ENCODE results near the gene R3HDM2. TPM values are rescaled to one million over a fixed set of nuclear protein-coding genes. Genes with fewer than 3 reads are reported as not detected.

Gene R3HDM2
- total and polyA plus RNA-seq, 2 of the 13 experiments (the other 11 are each of a cell fraction or from before 2014, with no cell fraction given) = 11.1 to 23.5 TPM

GRCh38 chr12:57434517-57435223, 3.8 kb upstream of the R3HDM2 start, which contains the start of gene INHBC (continued):
- peak in 1 of 2 experiments; percentile 51; a peak in 1 of 4 replicates for TF ChIP-seq EP300 (IDR thresholded peaks at IDR 0.05; ENCODE audit: low read depth in 2 of 2, low read length in 2 of 2)
- no peak for TF ChIP-seq EP300 (CRISPR knock-in tag; IDR thresholded peaks at IDR 0.05; ENCODE audit: borderline replicate concordance)
- TF ChIP-seq ZNF558 (CRISPR knock-in tag; IDR thresholded peaks at IDR 0.05; ENCODE audit: borderline replicate concordance) = no peak
- peak; percentile 40; the same call in 1 of the 2 replicates for TF ChIP-seq ZNF543 (CRISPR knock-in tag; IDR thresholded peaks at IDR 0.05)
- peak; percentile 59 for TF ChIP-seq CEBPG (CRISPR knock-in tag; IDR thresholded peaks at IDR 0.05)
- no peak for TF ChIP-seq CERS6 (CRISPR knock-in tag; IDR thresholded peaks at IDR 0.05)
- no peak for TF ChIP-seq FUBP1 (CRISPR knock-in tag; IDR thresholded peaks at IDR 0.05; ENCODE audit: borderline replicate concordance)
- TF ChIP-seq ZNF274 (CRISPR knock-in tag; IDR thresholded peaks at IDR 0.05) = peak; percentile 63; the same call in 1 of the 2 replicates
- 0 out of 2 replicates have a peak, but pooled peaks have one; percentile 18 for TF ChIP-seq KMT2B (CRISPR knock-in tag; IDR thresholded peaks at IDR 0.05)
- TF ChIP-seq TBL1XR1 (IDR thresholded peaks at IDR 0.05; ENCODE audit: borderline replicate concordance, low read length, partially characterized antibody) = no peak
- 0 out of 2 replicates have a peak, but pooled peaks have one; percentile 50 for TF ChIP-seq ZNF761 (CRISPR knock-in tag; conservative IDR thresholded peaks at IDR 0.05)
- TF ChIP-seq TEAD2 (CRISPR knock-in tag; IDR thresholded peaks at IDR 0.05) = no peak
- TF ChIP-seq SUZ12 (IDR thresholded peaks at IDR 0.05; ENCODE audit: low read depth, low read length) = no peak
- TF ChIP-seq EHMT2 (IDR thresholded peaks at IDR 0.05; ENCODE audit: borderline replicate concordance, low read depth, low read length) = no peak
- TF ChIP-seq ZBTB40 (IDR thresholded peaks at IDR 0.05) = no peak
- peak; percentile 65 for TF ChIP-seq ZBTB40 (CRISPR knock-in tag; IDR thresholded peaks at IDR 0.05)
- peak; percentile 74 for TF ChIP-seq ZNF12 (CRISPR knock-in tag; IDR thresholded peaks at IDR 0.05)
- no peak for TF ChIP-seq TEF (CRISPR knock-in tag; IDR thresholded peaks at IDR 0.05)
